Measurements from ENCODE around the gene GHR.

Gene GHR

DNA sequence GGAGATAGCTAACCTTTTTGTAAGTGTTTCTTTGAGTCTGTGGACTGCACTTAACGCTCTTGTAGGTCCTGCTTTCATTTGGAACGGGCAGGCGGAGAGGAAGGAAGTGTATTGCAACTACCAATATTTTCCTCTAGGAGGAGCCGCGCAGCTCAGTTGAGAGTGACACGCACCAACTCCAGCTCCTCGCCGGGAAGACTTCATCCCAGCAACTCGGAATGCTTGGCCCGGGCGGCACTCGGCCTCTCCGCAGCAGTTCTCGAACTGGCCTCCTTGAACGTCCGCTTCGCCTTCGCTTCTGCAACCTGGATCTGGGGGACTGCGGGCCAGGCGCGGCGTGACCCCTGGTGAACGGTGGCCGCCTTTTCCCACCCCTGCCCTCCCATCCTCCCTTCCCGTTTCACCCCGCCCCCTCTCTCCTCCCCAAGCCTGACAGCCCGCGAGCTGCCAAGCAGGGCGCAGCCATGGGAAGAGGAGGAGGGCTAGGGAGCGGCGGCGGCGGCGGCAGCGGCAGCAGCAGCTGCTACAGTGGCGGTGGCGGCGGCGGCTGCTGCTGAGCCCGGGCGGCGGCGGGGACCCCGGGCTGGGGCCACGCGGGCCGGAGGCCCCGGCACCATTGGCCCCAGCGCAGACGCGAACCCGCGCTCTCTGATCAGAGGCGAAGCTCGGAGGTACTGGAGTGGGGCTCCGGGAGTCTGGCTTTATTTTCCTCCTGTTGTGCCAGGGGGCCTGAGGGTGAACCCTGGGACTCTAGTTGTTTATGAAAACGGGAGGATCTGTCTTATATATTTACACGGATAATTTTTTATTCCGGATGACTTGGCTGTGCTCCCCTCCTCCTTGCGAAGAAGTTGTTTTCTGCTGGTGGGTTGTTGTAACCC, at the start of gene GHR:
Gene GHR (plus strand): TSS at position 155 of the 881 bp plus-strand sequence. CDS start 142,436 bp downstream, outside the sequence.
- DNase-seq: no peak

DNA sequence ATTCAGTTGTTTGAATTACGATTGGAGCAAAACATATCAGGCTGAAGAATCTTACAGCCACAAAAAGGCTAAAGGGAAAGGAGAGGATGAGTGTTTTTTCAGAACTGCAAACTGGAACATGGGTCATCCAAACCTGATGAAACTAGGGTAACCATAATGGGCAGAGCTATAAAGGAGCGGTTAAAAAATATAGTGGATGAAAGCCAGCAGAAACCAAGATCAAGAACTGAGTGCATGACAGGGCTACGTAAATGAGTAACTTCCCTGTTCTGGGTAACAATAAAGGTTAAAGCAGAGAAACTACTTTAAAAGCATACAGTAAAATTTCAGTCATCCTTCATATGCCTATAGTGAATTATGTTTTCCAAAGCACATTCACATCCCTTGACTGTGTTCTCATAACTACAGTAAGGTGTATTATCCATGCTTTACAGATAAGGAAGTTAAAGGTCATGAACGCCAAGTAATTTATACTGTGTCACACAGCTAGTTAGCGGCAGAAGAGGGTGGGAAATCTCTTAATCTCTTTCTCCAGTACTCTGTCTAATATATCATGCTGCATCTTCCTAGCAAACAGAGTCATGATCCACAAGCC, 48.5 kb upstream of the GHR start:
- no peak for DNase-seq

DNA sequence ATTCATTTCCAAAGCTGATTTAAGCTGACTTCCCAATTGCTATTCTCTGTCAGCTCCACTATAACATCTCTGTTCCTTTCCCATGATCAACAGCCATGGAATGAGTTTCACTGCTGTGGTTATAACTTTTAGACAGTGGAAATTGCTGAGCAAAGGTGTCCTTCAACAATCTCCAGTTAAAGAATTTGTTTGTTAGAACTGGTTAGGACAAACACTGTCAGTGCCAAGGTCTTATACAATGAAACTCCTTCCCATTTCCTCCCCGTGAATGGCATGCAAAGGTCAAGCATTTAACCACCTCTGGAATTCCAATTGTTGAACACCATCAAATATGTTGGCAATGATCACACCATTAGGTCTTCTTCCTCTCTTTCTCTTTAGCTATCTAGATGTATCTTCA, 45.7 kb upstream of the GHR start:
- DNase-seq: no peak

DNA sequence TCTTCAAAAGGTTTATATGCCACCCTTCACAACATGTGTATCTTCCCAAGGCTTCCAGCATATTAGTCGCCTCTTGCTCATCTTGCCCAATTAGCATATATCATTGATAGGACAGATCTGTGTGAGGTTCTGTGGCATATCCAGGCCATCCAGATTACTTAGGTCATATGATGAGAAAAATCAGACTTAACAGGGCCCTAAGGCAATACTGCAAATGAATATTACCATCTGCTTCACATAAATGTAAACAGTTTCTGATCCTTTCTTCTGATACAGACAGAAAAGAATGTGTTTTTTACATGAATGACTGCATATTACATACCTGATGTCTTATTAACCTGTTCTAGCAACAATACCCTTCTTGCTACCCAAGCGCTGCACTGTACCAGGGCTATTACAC, 41.3 kb upstream of the GHR start:
- DNase-seq: no peak

DNA sequence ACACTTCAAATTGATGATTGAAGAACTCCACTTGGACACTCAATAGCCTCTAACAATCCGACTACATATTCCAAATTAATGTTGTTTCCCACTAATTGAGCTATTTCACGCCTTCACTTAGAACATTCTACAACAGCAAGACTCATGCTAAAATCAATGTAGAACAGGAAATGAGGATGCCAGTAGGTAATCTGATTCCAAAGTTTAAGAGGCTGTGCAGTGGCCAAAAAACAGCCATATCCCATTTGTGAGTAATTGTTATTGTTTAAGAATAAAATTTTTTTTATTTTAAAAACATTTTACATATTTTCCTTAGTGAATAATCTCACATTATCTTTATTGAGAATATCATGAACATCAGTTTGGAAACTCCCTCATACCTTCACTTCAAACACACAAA, 35.7 kb upstream of the GHR start:
- no peak for DNase-seq

DNA sequence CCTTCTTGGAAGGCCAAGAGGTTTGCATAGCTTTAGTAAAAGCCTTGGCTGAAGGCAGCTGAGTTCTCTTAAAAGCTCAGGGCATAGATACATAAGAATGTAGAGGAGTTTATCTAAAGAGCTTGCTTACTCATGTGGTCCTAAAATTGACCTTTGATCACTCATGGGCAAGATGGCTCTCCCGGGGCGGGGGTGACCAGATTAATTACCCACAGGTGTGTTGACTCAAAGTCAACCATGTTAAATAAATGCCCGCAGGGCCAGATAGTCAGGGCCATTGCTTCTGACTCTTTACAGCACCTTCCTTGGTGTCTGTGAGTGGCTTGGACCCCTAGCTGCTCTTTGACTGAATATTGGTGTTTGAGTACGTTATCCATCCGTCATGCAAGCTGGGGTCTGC, 33.1 kb upstream of the GHR start:
- no peak for DNase-seq

DNA sequence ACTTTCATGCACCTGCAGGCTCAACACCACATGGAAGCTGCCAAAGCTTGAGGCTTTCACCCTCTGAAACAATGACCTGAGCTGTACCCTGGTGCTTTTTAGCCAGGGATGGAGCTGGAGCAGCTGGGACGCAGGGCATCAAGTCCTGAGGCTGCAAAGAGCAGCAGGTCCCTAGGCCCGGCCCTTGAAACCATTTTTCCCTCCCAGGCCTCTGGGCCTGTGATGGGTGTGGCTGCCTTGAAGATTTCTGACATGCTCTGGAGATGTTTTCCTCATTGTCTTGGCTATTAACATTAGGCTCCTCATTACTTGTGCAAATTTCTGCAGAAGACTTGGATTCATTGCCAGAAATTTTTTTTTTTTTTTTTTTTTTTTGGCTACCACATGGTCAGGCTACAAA, 30.3 kb upstream of the GHR start:
- DNase-seq: no peak

DNA sequence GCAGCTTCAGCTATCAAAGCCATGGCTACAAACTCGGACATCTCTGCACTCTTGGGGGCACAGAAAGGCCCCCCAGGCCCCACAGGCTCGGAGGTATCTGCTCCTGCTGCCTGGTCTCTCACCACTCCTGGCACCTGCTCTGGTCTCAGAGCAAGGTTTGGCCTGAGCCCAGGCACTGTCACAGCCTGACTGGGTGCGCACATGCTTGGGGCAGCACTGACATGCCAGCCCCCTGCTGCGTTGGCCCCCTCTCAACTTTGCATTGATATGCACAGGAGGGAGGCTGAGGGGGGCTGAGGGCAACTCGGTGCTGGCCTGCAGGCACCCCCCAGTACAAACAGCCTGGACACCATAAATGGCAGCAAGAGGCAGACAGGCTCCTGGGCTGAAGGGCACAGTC, 27.1 kb upstream of the GHR start:
- DNase-seq: no peak

DNA sequence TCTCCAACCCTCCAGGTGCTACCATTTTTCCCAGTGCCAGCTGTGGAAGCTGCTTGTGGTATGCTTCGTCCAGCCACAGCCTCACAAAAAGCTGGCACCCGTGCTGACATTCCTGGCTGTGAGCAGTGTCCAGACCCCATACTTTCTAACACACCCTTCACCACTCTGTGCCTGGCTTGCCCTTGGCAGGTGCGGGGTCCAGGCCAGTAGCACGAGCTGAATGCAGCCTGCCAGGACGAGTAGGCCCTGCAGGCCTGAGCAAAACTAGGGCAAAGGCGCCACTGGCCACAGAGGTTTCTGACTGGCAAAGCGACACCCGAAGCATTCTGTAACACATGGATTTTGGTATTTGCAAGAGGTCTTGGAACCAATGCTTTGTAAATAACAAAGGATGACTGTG, 26.0 kb upstream of the GHR start:
- no peak for DNase-seq

DNA sequence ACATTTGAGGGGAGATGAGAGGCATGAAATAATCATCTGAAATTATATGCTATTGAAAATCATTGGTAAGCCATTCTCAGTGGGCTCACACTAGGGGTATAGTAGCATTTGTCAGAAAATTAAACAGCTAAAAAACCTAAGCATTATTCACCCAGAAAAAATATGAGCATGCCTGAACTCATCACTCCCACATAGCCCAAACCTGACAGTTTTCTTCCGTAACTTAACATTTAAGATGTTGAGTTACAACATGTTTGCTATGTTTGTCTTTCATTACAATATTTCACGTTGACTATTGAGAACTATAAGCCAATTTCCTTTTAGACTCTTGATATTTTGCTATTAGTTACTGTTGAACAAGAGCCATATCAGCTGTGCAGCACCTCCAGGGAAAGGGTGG, 23.5 kb upstream of the GHR start:
- DNase-seq: no peak

DNA sequence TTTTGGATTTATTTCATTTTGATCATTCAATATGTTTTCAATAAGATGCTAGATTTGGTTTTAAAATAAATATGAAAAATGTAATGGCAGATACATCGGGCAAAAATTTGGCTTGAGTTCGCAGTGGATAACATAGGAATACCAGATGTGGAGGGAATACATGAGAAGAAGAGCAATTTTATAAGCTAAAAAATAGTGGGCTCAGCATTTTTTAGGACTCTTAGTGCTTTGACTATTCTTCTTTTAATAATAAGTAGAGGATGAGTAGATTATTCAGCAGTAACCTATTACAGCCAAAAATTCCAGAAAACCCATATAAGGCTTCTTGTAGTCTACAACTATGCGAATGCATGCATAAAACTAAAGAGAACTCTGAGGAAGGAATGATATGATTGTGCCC, 22.8 kb upstream of the GHR start:
- DNase-seq: no peak

DNA sequence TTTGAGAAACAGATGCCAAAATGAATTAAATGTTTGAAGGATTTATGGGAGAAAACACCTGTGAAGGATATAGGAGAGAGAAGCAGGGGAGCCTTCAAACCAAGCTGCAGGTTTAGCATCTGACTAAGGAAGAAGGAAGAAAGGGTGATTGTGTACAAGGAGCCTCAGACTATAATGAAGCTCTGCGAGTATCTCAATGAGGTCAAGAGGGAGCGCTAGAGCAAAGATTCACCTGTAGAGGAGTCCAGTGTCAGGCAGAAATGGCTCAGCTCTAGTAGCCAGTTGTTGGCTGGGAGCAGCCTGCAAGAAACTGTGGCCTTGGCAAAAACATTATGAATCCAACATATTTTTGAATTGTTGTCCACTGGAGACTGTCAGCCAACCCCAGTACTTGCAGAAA, 20.0 kb upstream of the GHR start:
- no peak for DNase-seq

DNA sequence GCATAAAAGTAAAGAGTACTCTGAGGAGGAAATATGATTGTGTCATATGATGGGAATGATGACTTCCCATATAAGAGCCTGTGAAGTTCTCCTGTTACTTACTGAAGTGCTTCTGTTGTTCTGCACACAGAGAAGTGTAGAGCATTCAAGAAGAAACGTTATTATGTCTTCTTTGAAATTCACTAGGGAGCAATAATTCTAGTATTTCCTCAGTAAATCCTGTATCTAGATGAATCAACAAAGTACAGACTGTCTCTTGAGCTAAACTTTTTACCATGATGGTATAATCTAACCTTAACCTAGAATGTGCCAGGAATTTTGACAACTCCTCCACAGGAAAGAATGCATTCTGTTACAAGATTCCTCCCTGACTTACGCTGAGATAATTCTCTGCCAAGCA, 18.9 kb upstream of the GHR start:
- no peak for DNase-seq

DNA sequence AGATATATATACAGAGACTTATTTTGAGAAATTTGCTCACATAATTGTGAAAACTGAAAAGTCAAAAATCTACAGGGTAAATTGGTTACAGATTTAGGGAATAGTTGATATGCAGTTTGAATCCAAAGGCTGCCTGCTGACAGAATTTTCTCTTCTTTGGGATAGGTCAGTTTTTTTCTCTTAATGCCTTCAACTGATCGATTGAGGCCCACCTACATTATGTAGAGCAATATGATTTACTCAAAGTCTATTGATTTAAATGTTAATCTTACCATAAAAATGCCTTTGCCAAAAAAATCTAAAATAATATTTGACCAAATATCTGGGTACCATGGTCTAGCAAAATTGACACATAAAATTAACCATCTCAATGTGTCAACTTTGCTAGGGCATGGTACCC, 3.9 kb upstream of the GHR start:
- DNase-seq: no peak

DNA sequence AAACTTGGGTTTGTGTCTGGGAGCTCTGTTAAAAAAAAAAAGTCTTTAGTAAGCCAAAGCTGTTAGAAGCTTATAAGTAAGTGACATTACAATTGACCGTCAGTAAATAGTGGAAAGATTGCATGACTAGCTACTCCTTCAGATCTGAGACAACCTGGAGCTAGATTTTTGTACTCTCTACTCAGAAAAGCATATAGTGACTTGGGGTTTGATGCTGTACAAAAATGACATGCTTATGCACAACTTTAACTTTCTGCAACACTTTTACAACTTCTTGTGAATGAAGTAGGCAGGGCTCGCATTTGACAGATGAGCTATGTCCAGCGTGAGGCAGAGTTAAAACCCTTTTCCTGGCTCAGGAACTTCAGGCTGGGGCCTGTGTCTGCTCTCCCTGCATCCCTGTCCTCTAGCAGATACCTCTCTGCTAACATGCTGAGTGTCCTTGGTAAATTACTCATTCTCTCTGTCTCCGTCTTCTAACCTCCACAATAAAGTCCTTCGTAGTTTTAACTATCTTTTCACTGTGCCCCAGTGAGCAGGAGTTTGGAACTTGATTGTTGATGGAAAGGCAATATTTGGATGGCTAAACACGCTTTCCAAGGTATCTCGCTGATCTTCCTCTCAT, 471 bp upstream of the GHR start:
- no peak for DNase-seq

DNA sequence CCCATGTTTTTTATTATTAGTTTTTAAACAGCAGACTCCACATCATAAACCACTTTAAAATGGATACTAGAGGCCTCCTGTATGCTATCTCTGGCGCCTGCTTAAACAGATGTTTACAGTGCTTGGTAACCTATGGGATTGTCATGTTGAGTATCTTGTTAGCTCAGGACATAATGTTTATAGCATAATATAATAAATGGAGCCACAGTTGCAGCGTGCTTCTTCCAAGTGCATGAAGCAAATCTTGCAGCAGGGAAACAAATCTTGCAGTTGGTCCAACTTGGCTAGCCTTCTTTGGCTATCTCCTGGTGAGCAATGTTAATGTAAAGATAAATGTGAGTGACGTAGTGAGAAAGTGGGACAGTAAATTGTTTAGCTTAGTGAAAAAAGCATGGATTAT, 2.8 kb downstream of the GHR start:
- DNase-seq: no peak

DNA sequence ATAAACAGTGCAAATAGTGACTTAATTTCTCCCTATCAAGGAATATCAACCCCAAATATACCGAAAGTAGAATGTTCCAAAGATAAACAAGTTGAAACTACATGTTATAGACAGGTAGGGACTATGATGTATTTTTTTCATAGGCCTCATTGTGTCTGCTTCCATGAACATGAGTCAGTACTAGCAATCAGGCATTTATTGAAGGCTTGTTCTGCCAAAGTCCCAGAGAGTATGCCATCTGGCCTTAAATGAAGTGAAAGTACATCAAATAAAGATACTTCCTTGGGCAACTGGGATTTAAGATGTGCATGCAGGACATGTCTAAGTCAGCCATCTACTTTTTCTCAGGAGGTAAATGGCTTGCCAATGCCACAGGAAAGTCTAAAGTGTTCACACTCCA, 6.5 kb downstream of the GHR start:
- no peak for DNase-seq

DNA sequence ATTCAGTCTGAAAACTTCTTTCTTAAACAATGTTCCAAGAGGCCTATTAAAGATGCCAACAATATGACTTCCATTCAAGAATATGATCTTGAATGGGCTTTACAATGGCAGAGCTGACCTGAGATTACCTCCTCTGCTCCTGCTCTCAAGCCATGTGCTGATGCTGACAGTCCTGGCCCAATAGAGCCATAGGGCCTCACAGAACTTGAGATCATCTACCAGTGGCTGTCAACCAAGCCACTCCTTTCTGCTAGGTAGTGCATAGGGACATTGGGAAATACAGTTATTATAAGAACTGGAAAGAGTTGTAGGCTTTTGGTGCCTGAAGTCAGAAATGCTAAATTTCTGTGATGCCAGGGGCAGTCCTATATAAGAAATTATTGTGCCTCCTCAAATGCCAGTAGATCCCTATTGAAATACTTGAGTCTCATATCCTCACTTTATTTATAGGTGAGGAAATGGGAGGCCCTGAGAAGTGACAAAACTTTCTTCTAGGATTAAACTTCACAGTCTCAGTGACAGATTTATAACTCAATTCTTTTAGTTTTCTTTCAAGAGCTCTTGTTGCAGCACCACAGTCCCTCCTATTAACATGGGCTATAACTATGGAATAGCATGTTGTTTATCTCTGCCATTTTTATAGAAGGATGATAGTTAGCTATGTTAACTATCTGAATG, 10.9 kb downstream of the GHR start:
- DNase-seq: no peak

DNA sequence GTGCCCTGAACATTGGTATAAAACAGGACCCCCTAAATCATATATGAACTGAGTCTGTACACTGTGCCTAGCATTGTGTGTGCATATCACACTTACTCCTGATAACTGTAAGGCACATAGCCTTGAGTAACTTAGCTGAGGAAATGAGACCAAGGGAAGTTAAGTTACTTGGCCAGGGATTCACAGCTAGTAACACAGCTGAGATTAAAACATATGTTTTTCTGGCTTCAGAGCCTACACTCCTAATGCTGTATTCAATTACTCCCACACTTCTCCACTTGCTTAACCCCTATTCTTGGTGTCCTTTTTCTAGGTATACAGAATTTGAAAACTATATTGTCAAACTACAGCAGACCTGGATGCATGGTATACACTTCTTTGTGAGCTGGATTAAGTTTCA, 12.8 kb downstream of the GHR start:
- no peak for DNase-seq

DNA sequence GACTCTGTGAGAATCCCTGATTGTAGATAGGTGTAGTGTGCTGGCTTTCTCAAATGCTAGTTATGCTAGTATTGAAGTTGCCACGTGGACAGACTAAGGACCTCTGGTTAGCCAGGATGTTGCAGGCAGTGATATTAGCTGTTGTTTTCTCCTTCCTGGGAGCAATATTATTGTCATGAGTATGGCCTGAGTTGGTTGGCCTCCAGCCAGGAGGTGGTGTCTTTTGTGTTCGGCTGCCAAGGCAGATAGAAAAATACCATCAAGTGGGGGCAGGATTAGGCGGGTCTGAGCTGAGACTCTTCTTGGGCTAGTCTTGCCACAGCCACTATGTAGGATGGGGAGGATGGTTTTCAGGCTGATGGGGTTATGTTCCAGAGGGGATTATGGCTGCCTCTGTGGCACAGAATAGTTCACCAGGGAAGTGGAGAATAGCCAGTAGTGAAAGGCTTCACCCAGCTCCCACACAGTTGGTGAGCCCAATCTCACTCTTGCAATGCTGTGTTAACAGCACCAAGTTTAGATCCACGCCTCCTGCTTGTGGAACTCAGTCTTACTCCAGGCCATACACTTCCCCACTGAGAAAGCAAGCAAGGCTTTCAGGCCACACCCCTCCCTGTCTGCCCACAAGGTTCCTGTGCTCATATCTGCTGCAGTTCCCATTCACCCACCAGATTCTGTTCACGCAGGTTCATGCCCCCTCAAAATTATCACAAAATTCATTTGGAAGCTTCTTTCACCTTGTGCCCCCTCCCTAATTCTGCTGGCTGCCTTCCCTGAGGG, 31.2 kb downstream of the GHR start:
- no peak for DNase-seq

DNA sequence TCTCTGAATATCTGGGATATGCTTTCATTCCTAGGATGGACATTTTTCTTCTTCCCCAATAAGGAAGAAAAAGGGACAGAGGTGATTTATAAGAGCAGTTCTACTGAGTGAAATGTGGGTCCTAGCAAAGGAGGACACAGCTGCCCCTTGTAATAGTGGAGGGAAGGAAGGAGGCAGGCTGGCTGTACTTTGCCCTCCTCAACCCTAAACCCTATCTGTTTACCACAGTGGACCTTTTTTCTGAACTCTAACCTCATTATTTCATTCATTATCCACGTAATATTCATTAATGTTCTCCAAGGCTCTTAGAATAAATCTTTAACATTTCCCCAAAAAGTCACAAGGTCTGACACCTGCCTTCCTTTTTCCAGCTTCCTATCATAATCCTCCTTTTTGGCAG, 37.8 kb downstream of the GHR start:
- DNase-seq: no peak

DNA sequence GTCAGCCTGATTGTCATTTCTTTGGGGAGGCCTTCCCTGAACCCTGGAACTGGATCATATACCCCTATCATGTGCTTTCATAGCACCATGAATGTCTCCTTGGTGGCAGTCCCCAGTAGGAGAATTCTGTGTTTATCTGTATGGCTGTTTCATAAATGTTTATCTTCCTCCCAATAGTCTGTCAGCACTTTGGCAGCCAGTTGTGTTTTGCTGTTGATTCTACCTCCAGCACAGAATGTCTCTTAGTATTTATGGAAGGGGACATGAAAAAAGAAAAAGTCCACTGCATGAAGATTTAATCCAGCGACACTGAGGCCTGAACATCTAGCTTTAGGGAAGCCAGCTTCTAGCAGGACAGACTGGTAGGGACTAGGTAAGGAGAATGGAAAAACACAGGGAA, 38.3 kb downstream of the GHR start:
- DNase-seq: no peak

DNA sequence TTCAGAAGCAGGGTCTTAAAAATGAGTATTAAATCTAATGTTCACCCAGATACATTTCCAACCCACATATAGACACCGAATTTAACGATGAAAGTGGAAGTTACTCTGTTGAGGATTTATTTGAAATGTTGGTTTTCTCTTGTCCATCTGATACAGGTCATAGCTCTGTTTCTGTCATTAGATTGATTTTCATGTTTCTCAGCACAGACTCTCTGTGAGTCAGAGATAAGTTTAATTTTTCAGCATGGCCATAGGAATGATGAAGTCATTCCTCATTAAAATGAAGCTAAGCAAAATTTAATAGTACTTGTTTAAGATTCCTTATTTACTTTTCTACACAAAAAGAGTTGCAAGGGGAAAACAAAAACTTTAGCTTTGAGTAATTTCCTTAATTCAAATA, 38.8 kb downstream of the GHR start:
- DNase-seq: no peak

Measured in activated effector memory CD4-positive, alpha-beta T cell treated with Interleukin-2 at 50 U/mL for 16 hours (primary cell).